WTC11 (cell line): ENCODE data around the gene TNRC18. TPM values are rescaled to one million over a fixed set of nuclear protein-coding genes. Genes with fewer than 3 reads are reported as not detected.
"Not testable (repeated sequence)": the region's sequence is repeated elsewhere in the genome, so short reads cannot be mapped to it uniquely, and the experiment has no call there.

ENCODE experiments used
- ATAC-seq: fragments of 200-7000 bp; cut with Tn5 transposase; 2 replicates; pipeline ENCODE4 v1.10.0; 2021; ENCODE audit warnings: mild to moderate bottlenecking, moderate library complexity
- CTCF ChIA-PET: fragments of 300-600 bp; sonication (Branson Sonifier 250); formaldehyde crosslinking; loops from one replicate; lab custom pipeline; 2021; ENCODE audit warnings: antibody characterized with exemption; lab: Charles Lee
- POLR2A ChIA-PET: fragments of 350-600 bp; sonication (Branson Sonifier 250); formaldehyde crosslinking; loops from one replicate; lab custom pipeline; 2021; ENCODE audit warnings: antibody characterized with exemption; lab: Charles Lee
- DNase-seq: peaks from one replicate; pipeline ENCODE4 v3.0.0; 2021; ENCODE audit warnings: low spot score
- H3K27ac Mint-ChIP-seq: 2 replicates; pipeline ENCODE4 v1.8.0; 2021; ENCODE audit warnings: mixed read lengths
- H3K27me3 Mint-ChIP-seq: 2 replicates; pipeline ENCODE4 v1.8.0; 2021; ENCODE audit warnings: low read depth, mild to moderate bottlenecking, moderate library complexity, mixed read lengths
- H3K36me3 Mint-ChIP-seq: 2 replicates; pipeline ENCODE4 v1.8.0; 2021; ENCODE audit warnings: mixed read lengths
- H3K4me1 Mint-ChIP-seq: 2 replicates; pipeline ENCODE4 v1.8.0; 2022; ENCODE audit warnings: mixed read lengths
- H3K4me3 Mint-ChIP-seq: 2 replicates; pipeline ENCODE4 v1.8.0; 2021; ENCODE audit warnings: mild to moderate bottlenecking, moderate library complexity, mixed read lengths
- H3K9me3 Mint-ChIP-seq: 2 replicates; pipeline ENCODE4 v1.8.0; 2021; ENCODE audit warnings: mixed read lengths
- AFF4 ChIP-seq: sonication (generic); formaldehyde crosslinking; IDR thresholded peaks from 2 replicates; pipeline ENCODE4 v1.8.1; 2023; ENCODE audit warnings: mild to moderate bottlenecking, missing genetic modification reagents, borderline replicate concordance
- AR ChIP-seq: fragments of 250-450 bp; sonication (Bioruptor Pico); IDR thresholded peaks from 2 replicates; pipeline ENCODE4 v1.9.0; 2021; ENCODE audit warnings: mild to moderate bottlenecking
- ATF2 ChIP-seq: sonication (generic); formaldehyde crosslinking; IDR thresholded peaks from 2 replicates; pipeline ENCODE4 v1.8.1; 2022; ENCODE audit warnings: low read depth, missing genetic modification reagents, borderline replicate concordance
- CREB1 ChIP-seq: sonication (generic); formaldehyde crosslinking; IDR thresholded peaks from 2 replicates; pipeline ENCODE4 v1.8.0; 2023; ENCODE audit warnings: mild to moderate bottlenecking, missing genetic modification reagents
- CREM ChIP-seq: sonication (generic); formaldehyde crosslinking; IDR thresholded peaks from 2 replicates; pipeline ENCODE4 v1.8.1; 2022; ENCODE audit warnings: mild to moderate bottlenecking, missing genetic modification reagents, moderate library complexity
- E2F1 ChIP-seq: sonication (generic); formaldehyde crosslinking; IDR thresholded peaks from 2 replicates; pipeline ENCODE4 v1.8.0; 2022; ENCODE audit warnings: mild to moderate bottlenecking, missing genetic modification reagents
- E2F5 ChIP-seq: sonication (generic); formaldehyde crosslinking; IDR thresholded peaks from 2 replicates; pipeline ENCODE4 v1.8.1; 2022; ENCODE audit warnings: mild to moderate bottlenecking, moderate library complexity, missing genetic modification reagents
- EMX1 ChIP-seq: fragments of 250-450 bp; sonication (Bioruptor Pico); IDR thresholded peaks from 2 replicates; pipeline ENCODE4 v1.8.0; 2021; ENCODE audit warnings: mild to moderate bottlenecking
- FOXP1 ChIP-seq: sonication (generic); formaldehyde crosslinking; IDR thresholded peaks from 2 replicates; pipeline ENCODE4 v1.8.0; 2022; ENCODE audit warnings: missing genetic modification reagents, mild to moderate bottlenecking, moderate library complexity, borderline replicate concordance
- MXD4 ChIP-seq: fragments of 250-450 bp; sonication (Bioruptor Pico); IDR thresholded peaks from 2 replicates; pipeline ENCODE4 v1.8.0; 2021; ENCODE audit warnings: mild to moderate bottlenecking, moderate library complexity, borderline replicate concordance
- MYBL2 ChIP-seq: sonication (generic); formaldehyde crosslinking; IDR thresholded peaks from 2 replicates; pipeline ENCODE4 v1.8.1; 2023; ENCODE audit warnings: mild to moderate bottlenecking, moderate library complexity, missing genetic modification reagents
- SMAD4 ChIP-seq: sonication (generic); formaldehyde crosslinking; IDR thresholded peaks from 2 replicates; pipeline ENCODE4 v1.8.0; 2022; ENCODE audit warnings: mild to moderate bottlenecking, missing genetic modification reagents
- SP1 ChIP-seq: sonication (generic); formaldehyde crosslinking; conservative IDR thresholded peaks from 2 replicates; pipeline ENCODE4 v1.8.1; 2022; ENCODE audit warnings: missing genetic modification reagents
- TCF7 ChIP-seq: sonication (generic); formaldehyde crosslinking; IDR thresholded peaks from 2 replicates; pipeline ENCODE4 v1.8.0; 2022; ENCODE audit warnings: mild to moderate bottlenecking, low read depth, missing genetic modification reagents, moderate library complexity
- TEAD4 ChIP-seq: sonication (generic); formaldehyde crosslinking; IDR thresholded peaks from 2 replicates; pipeline ENCODE4 v1.8.0; 2022; ENCODE audit warnings: mild to moderate bottlenecking, missing genetic modification reagents
- ZNF232 ChIP-seq: sonication (generic); formaldehyde crosslinking; IDR thresholded peaks from 2 replicates; pipeline ENCODE4 v1.8.0; 2022; ENCODE audit warnings: mild to moderate bottlenecking, missing genetic modification reagents
- ZNF317 ChIP-seq: sonication (generic); formaldehyde crosslinking; IDR thresholded peaks from 2 replicates; pipeline ENCODE4 v1.8.1; 2023; ENCODE audit warnings: low read depth, mild to moderate bottlenecking, moderate library complexity, missing genetic modification reagents, borderline replicate concordance
- ZNF512 ChIP-seq: sonication (generic); formaldehyde crosslinking; IDR thresholded peaks from 2 replicates; pipeline ENCODE4 v1.8.1; 2022; ENCODE audit warnings: missing genetic modification reagents, borderline replicate concordance
- ZNF671 ChIP-seq: fragments of 250-450 bp; sonication (Bioruptor Pico); IDR thresholded peaks from 2 replicates; pipeline ENCODE4 v1.8.0; 2021; ENCODE audit warnings: mild to moderate bottlenecking
- total RNA-seq: library from RNA; stranded (reverse); gene quantifications from 3 replicates; pipeline ENCODE4 v1.2.3, GENCODE V29; 2021

The TNRC18 gene
- total RNA-seq, 1 experiment from 2014 or later: 55.0 TPM

GRCh38 chr7:5320391-5320790, 103.2 kb downstream of the TNRC18 start (continued):
- TF ChIP-seq E2F5 (CRISPR knock-in tag) (no peak), MYBL2 (CRISPR knock-in tag) (no peak)

- POLR2A ChIA-PET, H3K4me1 Mint-ChIP-seq, ATAC-seq: not testable (repeated sequence)
These were observed 105.0 kb downstream of the TNRC18 start for GRCh38 chr7:5318613-5319012.

GRCh38 chr7:5315761-5316160, 107.9 kb downstream of the TNRC18 start:
- H3K27me3 Mint-ChIP-seq: no peaks in the 10 kb centered on the region; the same call in 1 of the 2 replicates
- peaks cover 15% of the 10 kb centered on the region for H3K9me3 Mint-ChIP-seq
- no peaks in the 10 kb centered on the region for H3K4me1 Mint-ChIP-seq
- TF ChIP-seq CREM (CRISPR knock-in tag) (no peak), MXD4 (CRISPR knock-in tag) (no peak), AFF4 (CRISPR knock-in tag) (no peak), TCF7 (CRISPR knock-in tag) (no peak), SMAD4 (CRISPR knock-in tag) (no peak)
- no peak for DNase-seq
- no peak overlapping the region for H3K27ac Mint-ChIP-seq
- H3K36me3 Mint-ChIP-seq: peaks cover 27% of the 10 kb centered on the region
- CTCF ChIA-PET: no interaction called here
- no peak for ATAC-seq
- POLR2A ChIA-PET: no interaction called here
- H3K4me3 Mint-ChIP-seq: no peak overlapping the region

More at GRCh38 chr7:5318613-5319012, 105.0 kb downstream of the TNRC18 start:
- H3K27me3 Mint-ChIP-seq, H3K4me3 Mint-ChIP-seq, CTCF ChIA-PET, DNase-seq, H3K27ac Mint-ChIP-seq: not testable (repeated sequence)
- Mint-ChIP-seq H3K36me3 (peaks cover 24% of the 10 kb centered on the region), H3K9me3 (peaks cover 15% of the 10 kb centered on the region)

- CTCF ChIA-PET: no interaction called here
- TF ChIP-seq AR (CRISPR knock-in tag) (no peak), EMX1 (no peak), CREB1 (CRISPR knock-in tag) (no peak), ZNF317 (CRISPR knock-in tag) (no peak), TEAD4 (CRISPR knock-in tag) (no peak), SP1 (CRISPR knock-in tag) (no peak), ZNF232 (CRISPR knock-in tag) (no peak), ZNF512 (no peak), ZNF671 (no peak), FOXP1 (CRISPR knock-in tag) (no peak), ATF2 (CRISPR knock-in tag) (no peak), E2F1 (CRISPR knock-in tag) (no peak)
These were observed 108.8 kb downstream of the TNRC18 start for GRCh38 chr7:5314864-5315263.

More at GRCh38 chr7:5314864-5315263, 108.8 kb downstream of the TNRC18 start:
- Mint-ChIP-seq H3K9me3 (peaks cover 14% of the 10 kb centered on the region), H3K4me1 (no peaks in the 10 kb centered on the region), H3K27ac (no peak overlapping the region), H3K4me3 (no peak overlapping the region), H3K36me3 (peaks cover 26% of the 10 kb centered on the region), H3K27me3 (no peaks in the 10 kb centered on the region; the same call in 1 of the 2 replicates)
- ATAC-seq: no peak
- no peak for DNase-seq
- POLR2A ChIA-PET: no interaction called here
